AG09319 (cell line): Measurements from ENCODE around the gene NEMF.
"Not testable (repeated sequence)": the region's sequence is repeated elsewhere in the genome, so short reads cannot be mapped to it uniquely, and the experiment has no call there.

Source experiments
- DNase-seq: peaks from one replicate; pipeline ENCODE4 v3.0.0-alpha.2; 2010; ENCODE audit warnings: low read depth; ENCODE audit errors: extremely low read depth
- TF ChIP-seq, protein P1 (sequence below): IDR thresholded peaks from 2 replicates; pipeline ENCODE4 v1.5.1; 2011; ENCODE audit warnings: low read depth, mild to moderate bottlenecking, inconsistent platforms, low read length, moderate library complexity

The NEMF gene

GRCh38 chr14:49849213-49849847, 3.3 kb downstream of the NEMF start:
- DNase-seq, result no peak

GRCh38 chr14:49828640-49829039, 23.9 kb downstream of the NEMF start:
- TF ChIP-seq, protein P1, sequence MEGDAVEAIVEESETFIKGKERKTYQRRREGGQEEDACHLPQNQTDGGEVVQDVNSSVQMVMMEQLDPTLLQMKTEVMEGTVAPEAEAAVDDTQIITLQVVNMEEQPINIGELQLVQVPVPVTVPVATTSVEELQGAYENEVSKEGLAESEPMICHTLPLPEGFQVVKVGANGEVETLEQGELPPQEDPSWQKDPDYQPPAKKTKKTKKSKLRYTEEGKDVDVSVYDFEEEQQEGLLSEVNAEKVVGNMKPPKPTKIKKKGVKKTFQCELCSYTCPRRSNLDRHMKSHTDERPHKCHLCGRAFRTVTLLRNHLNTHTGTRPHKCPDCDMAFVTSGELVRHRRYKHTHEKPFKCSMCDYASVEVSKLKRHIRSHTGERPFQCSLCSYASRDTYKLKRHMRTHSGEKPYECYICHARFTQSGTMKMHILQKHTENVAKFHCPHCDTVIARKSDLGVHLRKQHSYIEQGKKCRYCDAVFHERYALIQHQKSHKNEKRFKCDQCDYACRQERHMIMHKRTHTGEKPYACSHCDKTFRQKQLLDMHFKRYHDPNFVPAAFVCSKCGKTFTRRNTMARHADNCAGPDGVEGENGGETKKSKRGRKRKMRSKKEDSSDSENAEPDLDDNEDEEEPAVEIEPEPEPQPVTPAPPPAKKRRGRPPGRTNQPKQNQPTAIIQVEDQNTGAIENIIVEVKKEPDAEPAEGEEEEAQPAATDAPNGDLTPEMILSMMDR, result no peak
- no peak for DNase-seq

More at GRCh38 chr14:49849213-49849847, 3.3 kb downstream of the NEMF start:
- TF ChIP-seq, protein P1, result no peak

DNA sequence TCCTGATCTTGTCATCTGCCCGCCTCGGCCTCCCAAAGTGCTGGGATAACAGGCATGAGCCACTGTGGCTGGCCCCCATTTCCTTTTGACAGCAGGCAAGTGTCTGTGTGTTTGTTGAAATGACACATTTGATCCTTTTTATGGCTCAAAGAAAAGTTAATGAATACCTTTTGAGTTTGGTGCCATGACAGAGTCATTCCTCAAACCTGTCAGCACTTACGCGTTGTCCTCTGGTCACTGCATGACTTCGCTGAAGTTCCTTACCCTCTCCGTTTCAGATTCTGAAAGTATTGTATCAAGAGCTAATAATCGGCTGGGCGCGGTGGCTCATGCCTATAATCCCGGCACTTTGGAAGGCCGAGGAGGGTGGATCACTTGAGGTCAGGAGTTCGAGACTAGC, 32.4 kb downstream of the NEMF start:
- no peak for DNase-seq
- TF ChIP-seq, protein P1, result no peak

GRCh38 chr14:49816844-49817243, 35.7 kb downstream of the NEMF start:
- TF ChIP-seq, protein P1, result no peak
- DNase-seq, result no peak

DNA sequence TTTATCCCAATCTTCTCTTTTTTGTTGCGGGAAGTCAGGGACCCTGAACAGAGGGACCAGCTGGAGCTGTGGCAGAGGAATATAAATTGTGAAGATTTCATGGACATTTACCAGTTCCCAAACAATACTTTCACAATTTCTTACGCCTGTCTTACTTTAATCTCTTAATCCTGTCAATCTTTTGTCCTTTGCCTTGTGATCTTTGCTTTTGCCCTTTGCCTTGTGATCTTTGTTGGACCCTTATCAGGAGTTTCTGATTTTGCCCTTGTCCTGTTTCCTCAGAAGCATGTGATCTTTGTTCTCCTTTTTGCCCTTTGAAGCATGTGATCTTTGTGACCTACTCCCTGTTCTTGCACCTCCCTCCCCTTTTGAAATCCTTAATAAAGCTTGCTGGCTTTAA, 36.5 kb downstream of the NEMF start:
- DNase-seq, result not testable (repeated sequence)

DNA sequence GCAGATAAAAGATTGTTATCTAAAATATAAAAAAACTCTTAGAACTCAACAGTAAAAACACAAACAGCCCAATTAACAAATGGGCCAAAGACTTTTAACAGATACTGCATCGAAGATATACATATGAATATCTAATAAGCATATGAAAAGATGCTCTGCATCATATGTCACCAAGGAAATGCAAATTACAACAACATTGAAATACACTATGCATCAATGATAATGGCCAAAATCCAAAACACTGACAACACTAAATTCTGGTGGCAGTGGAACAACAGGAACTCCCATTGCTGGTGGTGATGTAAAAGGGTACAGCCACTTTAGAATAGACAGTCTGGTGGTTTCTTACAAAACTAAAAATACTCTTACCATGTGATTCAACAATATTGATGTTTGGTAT, 43.8 kb downstream of the NEMF start:
- TF ChIP-seq, protein P1, result no peak
- no peak for DNase-seq

DNA sequence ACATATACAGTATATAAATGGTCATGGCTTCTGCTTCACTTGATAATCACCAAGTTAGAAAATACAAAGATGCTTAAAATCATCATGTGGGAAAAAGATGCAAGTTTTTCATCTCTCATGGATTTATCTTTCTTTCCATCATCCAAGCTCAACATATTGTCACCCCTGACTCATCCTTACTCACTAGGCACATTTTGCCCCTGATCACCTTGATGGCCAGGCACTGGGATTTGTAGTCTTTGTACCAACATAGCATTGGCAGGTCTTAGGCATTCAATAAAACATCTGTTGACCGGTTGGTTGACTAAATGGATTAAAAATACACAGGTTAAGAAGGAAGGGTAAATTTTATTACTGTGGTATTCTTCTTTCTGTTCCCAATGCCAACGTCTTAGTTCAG, 56.6 kb downstream of the NEMF start:
- DNase-seq, result no peak
- TF ChIP-seq, protein P1, result no peak

GRCh38 chr14:49792618-49793017, 60.0 kb downstream of the NEMF start:
- TF ChIP-seq, protein P1, result no peak
- no peak for DNase-seq
